Panc1 (cell line): ENCODE results near the gene POLR3E. TPM values are rescaled to one million over a fixed set of nuclear protein-coding genes. Genes with fewer than 3 reads are reported as not detected.

ENCODE experiments used
- ATAC-seq: fragments of 200-7000 bp; cut with Tn5 transposase; 2 replicates; pipeline ENCODE4 v1.9.1; 2020; ENCODE audit warnings: mild to moderate bottlenecking, moderate library complexity
- BruUV-seq: library from RNA; stranded (reverse); fragments of 400-500 nt; replicated peaks from 2 replicates; lab custom pipeline; 2021; lab: Mats Ljungman, UMichigan
- CTCF ChIA-PET: fragments of 300-600 bp; sonication (Branson Sonifier 250); formaldehyde crosslinking; loops from one replicate; lab custom pipeline; 2022; ENCODE audit warnings: antibody characterized with exemption; lab: Charles Lee
- POLR2A ChIA-PET: fragments of 300-600 bp; sonication (Branson Sonifier 250); formaldehyde crosslinking; loops from one replicate; lab custom pipeline; 2022; ENCODE audit warnings: antibody characterized with exemption; lab: Charles Lee
- DNase-seq: peaks from one replicate; pipeline ENCODE4 v3.0.0-alpha.2; 2010; ENCODE audit warnings: low read depth, low spot score
- H3K27ac ChIP-seq: 2 replicates; pipeline ENCODE4 v1.5.1; 2011; ENCODE audit warnings: mild to moderate bottlenecking, low read length, inconsistent platforms
- H3K27me3 ChIP-seq: fragments of 200-500 bp; sonication (Bioruptor generic); 2 replicates; pipeline ENCODE4 v1.6.0; 2014; ENCODE audit warnings: low read length, inconsistent platforms; ENCODE audit not compliant: control insufficient read depth, insufficient read depth
- H3K36me3 ChIP-seq: fragments of 200-500 bp; sonication (Bioruptor generic); 2 replicates; pipeline ENCODE4 v1.5.1; 2014; ENCODE audit warnings: inconsistent platforms, mild to moderate bottlenecking, low read length, moderate library complexity; ENCODE audit not compliant: control insufficient read depth, insufficient read depth
- H3K4me1 ChIP-seq: 2 replicates; pipeline ENCODE4 v1.5.1; 2011; ENCODE audit warnings: inconsistent platforms, mild to moderate bottlenecking, low read length, moderate library complexity; ENCODE audit not compliant: control insufficient read depth, insufficient read depth
- H3K4me3 ChIP-seq, 2 experiments: 2 replicates each; pipeline ENCODE4 v1.5.1; 2011 to 2012; ENCODE audit warnings: low read depth in 2 of 2, low read length in 2 of 2, mild to moderate bottlenecking in 2 of 2, inconsistent platforms in 1 of 2, moderate library complexity in 1 of 2
- H3K9me3 ChIP-seq: fragments of 200-500 bp; sonication (Bioruptor generic); 2 replicates; pipeline ENCODE4 v1.5.1; 2014; ENCODE audit warnings: low read depth, mild to moderate bottlenecking, inconsistent platforms, low read length, moderate library complexity; ENCODE audit not compliant: control insufficient read depth, insufficient read depth
- POLR2AphosphoS5 ChIP-seq: IDR thresholded peaks from 2 replicates; pipeline ENCODE4 v1.6.1; 2012; ENCODE audit warnings: mild to moderate bottlenecking, low read depth, low read length, moderate library complexity
- SIN3A ChIP-seq: IDR thresholded peaks from 2 replicates; pipeline ENCODE4 v1.6.1; 2012; ENCODE audit warnings: low read depth, mild to moderate bottlenecking, low read length, moderate library complexity, borderline replicate concordance; ENCODE audit not compliant: insufficient read depth
- TCF7L2 ChIP-seq: IDR thresholded peaks from 2 replicates; pipeline ENCODE4 v1.6.1; 2011; ENCODE audit warnings: mild to moderate bottlenecking, low read depth, low read length, inconsistent platforms
- in situ Hi-C: cut with HindIII; loops from 2 replicates; pipeline ENCODE4 v1.10.0; 2016; ENCODE audit warnings: low sequenced_read_pairs, low pct_unique_long_range_greater_than_20kb
- intact Hi-C: fragments of 100-400 bp; cut with micrococcal nuclease; formaldehyde crosslinking; loops from one replicate; pipeline ENCODE4 v1.10.0; 2022; ENCODE audit not compliant: unreplicated experiment
- total RNA-seq: library from RNA; stranded (reverse); gene quantifications from one replicate; pipeline ENCODE4 v1.2.1, GENCODE V29; 2021; ENCODE audit not compliant: unreplicated experiment
- TF ChIP-seq, protein P1 (sequence below): fragments of 450-650 bp; IDR thresholded peaks from 2 replicates; pipeline ENCODE4 v1.5.1; 2017; ENCODE audit warnings: mild to moderate bottlenecking
- TF ChIP-seq, protein P2 (sequence below), 2 experiments: IDR thresholded peaks; 2 replicates each; pipeline ENCODE4 v1.6.1; 2011 to 2012; ENCODE audit warnings: low read depth in 2 of 2, control low read depth in 1 of 2, low read length in 1 of 2, mild to moderate bottlenecking in 1 of 2, moderate library complexity in 1 of 2; ENCODE audit not compliant: insufficient read depth in 1 of 2

The POLR3E gene
- total RNA-seq, 1 experiment from 2014 or later = 45.2 TPM

DNA sequence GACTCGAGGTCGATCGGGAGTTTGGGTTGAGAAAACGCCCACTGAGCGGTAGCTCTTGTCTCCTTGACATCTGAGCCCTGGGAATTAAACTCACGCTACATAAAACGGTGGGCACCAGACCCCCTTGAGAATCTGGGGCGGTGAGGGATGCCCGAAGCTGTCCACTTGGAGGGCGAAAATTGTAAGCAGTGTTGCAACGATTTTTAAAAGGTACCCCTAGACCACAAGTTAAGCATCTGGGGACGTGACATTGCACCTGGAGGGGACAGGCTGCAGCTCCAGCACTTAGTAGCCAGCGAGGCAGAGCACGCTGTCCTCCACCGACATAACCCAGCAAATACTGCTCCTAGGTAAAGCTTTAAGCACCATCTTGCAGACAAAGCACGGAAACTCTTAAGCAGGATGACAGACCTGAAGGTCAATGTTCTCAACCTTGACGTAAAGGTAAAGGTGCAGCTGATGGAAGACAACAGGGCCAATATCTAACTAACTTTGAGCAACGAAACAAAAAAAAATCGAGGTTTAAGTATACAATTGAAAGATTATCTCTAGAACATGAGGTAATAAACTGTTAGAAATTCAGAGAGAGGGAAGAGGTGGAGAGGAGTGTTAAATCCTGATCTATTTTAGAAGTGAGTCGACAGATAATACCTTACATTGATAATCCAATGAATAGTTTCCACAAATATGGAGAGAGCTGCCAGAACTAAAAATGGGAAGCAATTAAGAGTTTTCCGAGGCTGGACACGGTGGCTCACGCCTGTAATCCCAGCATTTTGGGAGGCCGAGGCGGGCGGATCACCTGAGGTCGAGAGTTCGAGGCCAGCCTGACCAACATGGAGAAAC is 78.1 kb downstream of the POLR3E start (continued):
- no peak for TF ChIP-seq TCF7L2

DNA sequence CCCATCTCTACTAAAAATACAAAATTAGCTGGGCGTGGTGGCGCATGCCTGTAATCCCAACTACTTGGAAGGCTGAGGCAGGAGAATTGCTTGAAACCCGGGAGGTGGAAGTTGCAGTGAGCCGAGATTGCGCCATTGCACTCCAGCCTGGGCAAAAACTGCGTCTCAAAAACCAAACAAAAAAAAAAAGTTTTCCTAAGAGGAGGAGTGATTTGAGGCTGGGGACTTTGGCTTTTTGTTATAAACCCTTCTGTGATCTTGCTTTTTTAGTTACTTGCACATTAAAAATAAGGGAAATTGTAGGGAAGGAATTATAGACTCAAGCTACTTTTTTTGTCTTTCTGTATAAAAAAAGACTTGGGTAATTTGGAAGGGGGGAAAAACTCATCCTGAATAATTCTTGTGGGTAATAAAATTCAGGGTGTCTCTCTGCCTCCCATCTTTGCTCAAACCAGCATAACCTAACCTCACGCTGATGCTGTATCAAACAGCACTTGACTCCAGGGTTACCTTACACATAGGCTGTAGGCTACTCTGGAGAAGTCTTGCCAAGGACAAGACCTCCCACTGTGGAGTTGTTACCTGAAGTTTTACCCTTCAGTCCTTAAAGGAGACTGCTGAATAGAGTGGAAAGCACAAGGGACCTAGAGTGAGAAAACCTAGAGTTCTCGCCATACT is 78.9 kb downstream of the POLR3E start:
- Histone ChIP-seq H3K36me3 (peaks cover 2% of the 10 kb centered on the region; the same call in 1 of the 2 replicates), H3K27ac (no peak overlapping the region), H3K9me3 (no peaks in the 10 kb centered on the region), H3K27me3 (no peaks in the 10 kb centered on the region), H3K4me1 (peaks cover 21% of the 10 kb centered on the region), H3K4me3 (no peak overlapping the region)
- ATAC-seq (no peak), DNase-seq (no peak)
- TF ChIP-seq POLR2AphosphoS5 = no peak
- TF ChIP-seq TCF7L2 = no peak
- TF ChIP-seq, protein P1, sequence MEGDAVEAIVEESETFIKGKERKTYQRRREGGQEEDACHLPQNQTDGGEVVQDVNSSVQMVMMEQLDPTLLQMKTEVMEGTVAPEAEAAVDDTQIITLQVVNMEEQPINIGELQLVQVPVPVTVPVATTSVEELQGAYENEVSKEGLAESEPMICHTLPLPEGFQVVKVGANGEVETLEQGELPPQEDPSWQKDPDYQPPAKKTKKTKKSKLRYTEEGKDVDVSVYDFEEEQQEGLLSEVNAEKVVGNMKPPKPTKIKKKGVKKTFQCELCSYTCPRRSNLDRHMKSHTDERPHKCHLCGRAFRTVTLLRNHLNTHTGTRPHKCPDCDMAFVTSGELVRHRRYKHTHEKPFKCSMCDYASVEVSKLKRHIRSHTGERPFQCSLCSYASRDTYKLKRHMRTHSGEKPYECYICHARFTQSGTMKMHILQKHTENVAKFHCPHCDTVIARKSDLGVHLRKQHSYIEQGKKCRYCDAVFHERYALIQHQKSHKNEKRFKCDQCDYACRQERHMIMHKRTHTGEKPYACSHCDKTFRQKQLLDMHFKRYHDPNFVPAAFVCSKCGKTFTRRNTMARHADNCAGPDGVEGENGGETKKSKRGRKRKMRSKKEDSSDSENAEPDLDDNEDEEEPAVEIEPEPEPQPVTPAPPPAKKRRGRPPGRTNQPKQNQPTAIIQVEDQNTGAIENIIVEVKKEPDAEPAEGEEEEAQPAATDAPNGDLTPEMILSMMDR = no peak
- TF ChIP-seq, protein P2, sequence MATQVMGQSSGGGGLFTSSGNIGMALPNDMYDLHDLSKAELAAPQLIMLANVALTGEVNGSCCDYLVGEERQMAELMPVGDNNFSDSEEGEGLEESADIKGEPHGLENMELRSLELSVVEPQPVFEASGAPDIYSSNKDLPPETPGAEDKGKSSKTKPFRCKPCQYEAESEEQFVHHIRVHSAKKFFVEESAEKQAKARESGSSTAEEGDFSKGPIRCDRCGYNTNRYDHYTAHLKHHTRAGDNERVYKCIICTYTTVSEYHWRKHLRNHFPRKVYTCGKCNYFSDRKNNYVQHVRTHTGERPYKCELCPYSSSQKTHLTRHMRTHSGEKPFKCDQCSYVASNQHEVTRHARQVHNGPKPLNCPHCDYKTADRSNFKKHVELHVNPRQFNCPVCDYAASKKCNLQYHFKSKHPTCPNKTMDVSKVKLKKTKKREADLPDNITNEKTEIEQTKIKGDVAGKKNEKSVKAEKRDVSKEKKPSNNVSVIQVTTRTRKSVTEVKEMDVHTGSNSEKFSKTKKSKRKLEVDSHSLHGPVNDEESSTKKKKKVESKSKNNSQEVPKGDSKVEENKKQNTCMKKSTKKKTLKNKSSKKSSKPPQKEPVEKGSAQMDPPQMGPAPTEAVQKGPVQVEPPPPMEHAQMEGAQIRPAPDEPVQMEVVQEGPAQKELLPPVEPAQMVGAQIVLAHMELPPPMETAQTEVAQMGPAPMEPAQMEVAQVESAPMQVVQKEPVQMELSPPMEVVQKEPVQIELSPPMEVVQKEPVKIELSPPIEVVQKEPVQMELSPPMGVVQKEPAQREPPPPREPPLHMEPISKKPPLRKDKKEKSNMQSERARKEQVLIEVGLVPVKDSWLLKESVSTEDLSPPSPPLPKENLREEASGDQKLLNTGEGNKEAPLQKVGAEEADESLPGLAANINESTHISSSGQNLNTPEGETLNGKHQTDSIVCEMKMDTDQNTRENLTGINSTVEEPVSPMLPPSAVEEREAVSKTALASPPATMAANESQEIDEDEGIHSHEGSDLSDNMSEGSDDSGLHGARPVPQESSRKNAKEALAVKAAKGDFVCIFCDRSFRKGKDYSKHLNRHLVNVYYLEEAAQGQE (IDR thresholded peaks at IDR 0.05; ENCODE audit: insufficient read depth in 1 of 2, low read depth in 2 of 2, low read length in 1 of 2) = no peak
- no peak for TF ChIP-seq SIN3A
- CTCF ChIA-PET = no interaction called here
- intact Hi-C loops (no loop called here), in situ Hi-C loops (no loop called here)
- BruUV-seq = no TSS peak
- POLR2A ChIA-PET = interaction anchor here (0.7 kb wide), 1 partner anchor 49 kb away, joined by 3 read pairs; no protein-coding TSS in a partner anchor

DNA sequence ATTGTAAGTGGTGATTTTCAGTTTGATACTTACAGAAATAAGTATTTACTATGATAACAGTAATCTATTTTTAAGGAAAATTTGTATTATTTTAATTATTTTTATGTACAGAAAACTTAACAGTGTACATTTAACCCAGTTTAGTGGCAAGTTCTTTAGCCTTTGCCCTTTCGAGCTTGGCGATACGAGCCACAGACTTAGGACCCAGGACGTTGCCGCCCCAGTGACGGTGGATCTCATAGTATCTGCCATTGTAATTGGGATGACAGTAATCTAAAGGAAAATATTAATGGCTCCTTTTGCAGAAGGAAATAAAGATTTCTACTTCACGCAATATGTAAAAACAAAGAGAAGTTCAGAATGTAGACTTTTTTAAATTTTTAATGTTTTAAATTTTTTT is 82.4 kb downstream of the POLR3E start:
- Histone ChIP-seq H3K36me3 (no peaks in the 10 kb centered on the region), H3K4me1 (peaks cover 4% of the 10 kb centered on the region; the same call in 1 of the 2 replicates), H3K27ac (no peak overlapping the region), H3K4me3 (no peak overlapping the region), H3K27me3 (no peaks in the 10 kb centered on the region), H3K9me3 (no peaks in the 10 kb centered on the region)
- TF ChIP-seq, protein P1 = no peak
- TF ChIP-seq, protein P2 (IDR thresholded peaks at IDR 0.05; ENCODE audit: insufficient read depth in 1 of 2, low read depth in 2 of 2, low read length in 1 of 2) = no peak
- TF ChIP-seq POLR2AphosphoS5 (no peak), SIN3A (no peak), TCF7L2 (no peak)
- BruUV-seq = no TSS peak
- DNase-seq = no peak
- ChIA-PET POLR2A (no interaction called here), CTCF (no interaction called here)
- intact Hi-C loops = no loop called here
- in situ Hi-C loops = no loop called here
- no peak for ATAC-seq
